ENCODE measurements around the gene ODF2. TPM values are rescaled to one million over a fixed set of nuclear protein-coding genes. Genes with fewer than 3 reads are reported as not detected.
"Not testable (repeated sequence)": the region's sequence is repeated elsewhere in the genome, so short reads cannot be mapped to it uniquely, and the experiment has no call there.

Gene ODF2
- total RNA-seq, 1 donor from 2014 or later = 40.7 TPM

GRCh38 chr9:128420651-128421481 lies 34.9 kb upstream of the ODF2 start, which contains the start of gene CERCAM:
Gene CERCAM, plus strand, starts transcription at chr9:128420857. Its CDS starts 21 bp downstream, at chr9:128420878.
- H3K27me3 Mint-ChIP-seq (ENCODE audit: unreplicated experiment) = peaks cover 4% of the 10 kb centered on the region
- H3K4me1 Mint-ChIP-seq (ENCODE audit: low read depth, unreplicated experiment) = peaks cover 7% of the 10 kb centered on the region
- no peaks in the 10 kb centered on the region for H3K9me3 Mint-ChIP-seq (ENCODE audit: unreplicated experiment)
- H3K4me3 Mint-ChIP-seq (ENCODE audit: unreplicated experiment) = peak within 1 kb of the TSS; percentile 67
- H3K36me3 Mint-ChIP-seq (ENCODE audit: unreplicated experiment) = no peaks in the 10 kb centered on the region
- peak; percentile 71 for DNase-seq
- TF ChIP-seq, protein P1, sequence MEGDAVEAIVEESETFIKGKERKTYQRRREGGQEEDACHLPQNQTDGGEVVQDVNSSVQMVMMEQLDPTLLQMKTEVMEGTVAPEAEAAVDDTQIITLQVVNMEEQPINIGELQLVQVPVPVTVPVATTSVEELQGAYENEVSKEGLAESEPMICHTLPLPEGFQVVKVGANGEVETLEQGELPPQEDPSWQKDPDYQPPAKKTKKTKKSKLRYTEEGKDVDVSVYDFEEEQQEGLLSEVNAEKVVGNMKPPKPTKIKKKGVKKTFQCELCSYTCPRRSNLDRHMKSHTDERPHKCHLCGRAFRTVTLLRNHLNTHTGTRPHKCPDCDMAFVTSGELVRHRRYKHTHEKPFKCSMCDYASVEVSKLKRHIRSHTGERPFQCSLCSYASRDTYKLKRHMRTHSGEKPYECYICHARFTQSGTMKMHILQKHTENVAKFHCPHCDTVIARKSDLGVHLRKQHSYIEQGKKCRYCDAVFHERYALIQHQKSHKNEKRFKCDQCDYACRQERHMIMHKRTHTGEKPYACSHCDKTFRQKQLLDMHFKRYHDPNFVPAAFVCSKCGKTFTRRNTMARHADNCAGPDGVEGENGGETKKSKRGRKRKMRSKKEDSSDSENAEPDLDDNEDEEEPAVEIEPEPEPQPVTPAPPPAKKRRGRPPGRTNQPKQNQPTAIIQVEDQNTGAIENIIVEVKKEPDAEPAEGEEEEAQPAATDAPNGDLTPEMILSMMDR (IDR thresholded peaks at IDR 0.05; ENCODE audit: partially characterized antibody, unreplicated experiment) = no peak
- H3K27ac Mint-ChIP-seq (ENCODE audit: unreplicated experiment) = no peak within 1 kb of the TSS

GRCh38 chr9:128421482-128421996 lies 34.3 kb upstream of the ODF2 start:
- no peaks in the 10 kb centered on the region for H3K36me3 Mint-ChIP-seq (ENCODE audit: unreplicated experiment)
- DNase-seq = no peak
- peaks cover 4% of the 10 kb centered on the region for H3K4me1 Mint-ChIP-seq (ENCODE audit: low read depth, unreplicated experiment)
- TF ChIP-seq, protein P1 (IDR thresholded peaks at IDR 0.05; ENCODE audit: partially characterized antibody, unreplicated experiment) = no peak
- H3K9me3 Mint-ChIP-seq (ENCODE audit: unreplicated experiment) = no peaks in the 10 kb centered on the region
- H3K4me3 Mint-ChIP-seq (ENCODE audit: unreplicated experiment) = peak overlapping the region; percentile 67
- no peak overlapping the region for H3K27ac Mint-ChIP-seq (ENCODE audit: unreplicated experiment)
- H3K27me3 Mint-ChIP-seq (ENCODE audit: unreplicated experiment) = peaks cover 4% of the 10 kb centered on the region

DNA sequence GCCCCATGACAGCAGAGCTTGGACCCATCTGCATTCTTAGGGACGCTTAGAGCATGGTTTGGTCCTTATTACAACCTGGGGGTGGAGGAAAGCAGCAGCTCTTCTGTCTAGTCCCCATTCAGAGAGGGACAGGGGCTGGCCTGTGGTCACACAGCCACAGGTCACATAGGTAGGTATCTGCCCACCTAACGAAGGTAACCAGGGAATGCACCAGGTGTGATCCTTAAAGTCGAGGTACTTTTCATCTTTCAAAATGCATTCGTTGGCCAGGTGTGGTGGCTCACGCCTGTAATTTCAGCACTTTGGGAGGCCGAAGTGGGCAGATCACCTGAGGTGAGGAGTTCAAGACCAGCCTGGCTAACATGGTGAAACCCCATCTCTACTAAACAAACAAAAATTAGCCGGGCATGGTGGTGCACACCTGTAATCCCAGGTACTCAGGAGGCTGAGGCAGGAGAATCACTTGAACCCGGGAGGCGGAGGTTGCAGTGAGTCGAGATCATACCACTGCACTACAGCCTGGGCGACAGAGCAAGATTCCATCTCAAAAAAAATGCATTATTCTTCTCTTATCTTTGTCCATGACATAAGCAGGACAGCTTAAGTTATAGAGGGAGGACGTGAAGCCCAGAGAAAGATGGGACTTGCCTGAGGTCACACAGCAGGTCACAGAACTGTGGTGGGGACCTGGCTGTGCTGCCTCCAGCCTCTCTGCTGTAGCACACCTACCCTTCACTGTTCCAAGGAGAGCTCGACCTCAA lies 33.6 kb upstream of the ODF2 start:
- not testable (repeated sequence) for H3K36me3 Mint-ChIP-seq (ENCODE audit: unreplicated experiment); H3K27me3 Mint-ChIP-seq (ENCODE audit: unreplicated experiment); H3K27ac Mint-ChIP-seq (ENCODE audit: unreplicated experiment); H3K4me1 Mint-ChIP-seq (ENCODE audit: low read depth, unreplicated experiment); DNase-seq; H3K9me3 Mint-ChIP-seq (ENCODE audit: unreplicated experiment)
- H3K4me3 Mint-ChIP-seq (ENCODE audit: unreplicated experiment) = peak overlapping the region; percentile 25

DNA sequence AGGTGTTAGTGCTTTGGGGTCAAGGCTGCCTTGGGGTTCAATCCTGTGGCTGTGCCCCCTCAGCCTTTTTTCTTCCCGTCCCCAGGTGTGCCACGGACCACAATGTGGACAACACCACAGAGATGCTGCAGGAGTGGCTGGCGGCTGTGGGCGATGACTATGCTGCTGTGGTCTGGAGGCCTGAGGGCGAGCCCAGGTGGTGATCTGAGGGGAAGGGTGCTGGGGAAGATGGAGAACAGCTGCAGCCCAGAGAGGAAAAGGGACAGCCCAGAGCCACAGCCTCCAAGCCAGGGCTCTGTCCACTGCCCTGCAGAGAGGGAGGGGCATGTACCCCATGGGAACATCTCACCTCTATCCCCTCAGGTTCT lies 33.0 kb upstream of the ODF2 start:
- Mint-ChIP-seq H3K9me3 (ENCODE audit: unreplicated experiment) (no peaks in the 10 kb centered on the region), H3K4me1 (ENCODE audit: low read depth, unreplicated experiment) (peaks cover 6% of the 10 kb centered on the region), H3K27me3 (ENCODE audit: unreplicated experiment) (peaks cover 4% of the 10 kb centered on the region), H3K36me3 (ENCODE audit: unreplicated experiment) (no peaks in the 10 kb centered on the region), H3K27ac (ENCODE audit: unreplicated experiment) (no peak overlapping the region), H3K4me3 (ENCODE audit: unreplicated experiment) (peak overlapping the region; percentile 25)
- TF ChIP-seq, protein P1 (IDR thresholded peaks at IDR 0.05; ENCODE audit: partially characterized antibody, unreplicated experiment) = no peak
- DNase-seq = no peak

- H3K9me3 Mint-ChIP-seq (ENCODE audit: unreplicated experiment); DNase-seq; H3K27me3 Mint-ChIP-seq (ENCODE audit: unreplicated experiment); H3K4me1 Mint-ChIP-seq (ENCODE audit: low read depth, unreplicated experiment); H3K4me3 Mint-ChIP-seq (ENCODE audit: unreplicated experiment); H3K27ac Mint-ChIP-seq (ENCODE audit: unreplicated experiment); H3K36me3 Mint-ChIP-seq (ENCODE audit: unreplicated experiment): not testable (repeated sequence)
These were observed 32.5 kb upstream of the ODF2 start for GRCh38 chr9:128423356-128423755.
